ENCODE results near the gene ANKRD29.

DNA sequence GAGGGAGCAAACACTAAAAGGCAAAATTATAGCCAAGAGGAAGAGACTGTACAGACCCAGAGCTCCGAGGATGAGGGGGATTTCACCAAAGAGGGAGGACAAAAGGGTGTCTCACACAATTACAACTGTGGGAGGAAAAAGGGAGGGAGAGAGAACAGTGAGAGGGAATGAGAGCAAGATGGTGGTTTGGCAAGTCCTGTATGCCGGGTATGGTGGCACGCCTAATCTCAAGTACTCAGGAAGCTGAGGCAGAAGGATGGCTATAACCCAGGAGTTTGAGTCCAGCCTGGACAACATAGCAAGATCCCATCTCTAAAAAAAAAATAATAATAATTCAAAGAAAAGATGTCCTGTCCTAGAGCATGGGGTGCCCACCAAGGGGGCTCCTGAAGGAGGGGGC, 110.7 kb downstream of the ANKRD29 start:
- TF ChIP-seq, protein P1, sequence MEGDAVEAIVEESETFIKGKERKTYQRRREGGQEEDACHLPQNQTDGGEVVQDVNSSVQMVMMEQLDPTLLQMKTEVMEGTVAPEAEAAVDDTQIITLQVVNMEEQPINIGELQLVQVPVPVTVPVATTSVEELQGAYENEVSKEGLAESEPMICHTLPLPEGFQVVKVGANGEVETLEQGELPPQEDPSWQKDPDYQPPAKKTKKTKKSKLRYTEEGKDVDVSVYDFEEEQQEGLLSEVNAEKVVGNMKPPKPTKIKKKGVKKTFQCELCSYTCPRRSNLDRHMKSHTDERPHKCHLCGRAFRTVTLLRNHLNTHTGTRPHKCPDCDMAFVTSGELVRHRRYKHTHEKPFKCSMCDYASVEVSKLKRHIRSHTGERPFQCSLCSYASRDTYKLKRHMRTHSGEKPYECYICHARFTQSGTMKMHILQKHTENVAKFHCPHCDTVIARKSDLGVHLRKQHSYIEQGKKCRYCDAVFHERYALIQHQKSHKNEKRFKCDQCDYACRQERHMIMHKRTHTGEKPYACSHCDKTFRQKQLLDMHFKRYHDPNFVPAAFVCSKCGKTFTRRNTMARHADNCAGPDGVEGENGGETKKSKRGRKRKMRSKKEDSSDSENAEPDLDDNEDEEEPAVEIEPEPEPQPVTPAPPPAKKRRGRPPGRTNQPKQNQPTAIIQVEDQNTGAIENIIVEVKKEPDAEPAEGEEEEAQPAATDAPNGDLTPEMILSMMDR (IDR thresholded peaks at IDR 0.05), result no peak
- no peak for TF ChIP-seq POLR2A (IDR thresholded peaks at IDR 0.05)
